Calu3 (cell line): Measurements from ENCODE around the gene MEMO1. TPM values are rescaled to one million over a fixed set of nuclear protein-coding genes. Genes with fewer than 3 reads are reported as not detected.

Source experiments
- BruUV-seq: library from RNA; stranded (reverse); fragments of 400-500 nt; replicated peaks from 2 replicates; lab custom pipeline; 2021; lab: Mats Ljungman, UMichigan
- CTCF ChIA-PET: fragments of 300-600 bp; sonication (Branson Sonifier 250); formaldehyde crosslinking; loops from one replicate; lab custom pipeline; 2022; ENCODE audit warnings: antibody characterized with exemption; lab: Charles Lee
- DNase-seq: peaks from one replicate; pipeline ENCODE4 v3.0.0; 2022
- H3K27ac Mint-ChIP-seq: one replicate; pipeline ENCODE4 v1.8.0; 2022; ENCODE audit warnings: mixed read lengths; ENCODE audit not compliant: unreplicated experiment
- H3K27me3 Mint-ChIP-seq: one replicate; pipeline ENCODE4 v1.8.0; 2022; ENCODE audit warnings: mixed read lengths; ENCODE audit not compliant: unreplicated experiment
- H3K36me3 Mint-ChIP-seq: one replicate; pipeline ENCODE4 v1.8.0; 2022; ENCODE audit warnings: mild to moderate bottlenecking, moderate library complexity, mixed read lengths; ENCODE audit not compliant: insufficient read depth, unreplicated experiment
- H3K4me1 Mint-ChIP-seq: one replicate; pipeline ENCODE4 v1.8.0; 2022; ENCODE audit warnings: mild to moderate bottlenecking, low read depth, mixed read lengths; ENCODE audit not compliant: unreplicated experiment
- H3K4me3 Mint-ChIP-seq: one replicate; pipeline ENCODE4 v1.8.0; 2022; ENCODE audit warnings: mild to moderate bottlenecking, low read depth, moderate library complexity, mixed read lengths; ENCODE audit not compliant: unreplicated experiment
- H3K9me3 Mint-ChIP-seq: one replicate; pipeline ENCODE4 v1.8.0; 2022; ENCODE audit warnings: low read depth, mixed read lengths; ENCODE audit not compliant: unreplicated experiment
- intact Hi-C: fragments of 100-400 bp; cut with micrococcal nuclease; formaldehyde crosslinking; loops from one replicate; pipeline ENCODE4 v1.10.0; 2022; ENCODE audit not compliant: unreplicated experiment
- total RNA-seq: library from RNA; stranded (reverse); gene quantifications from 2 replicates; pipeline ENCODE4 v1.2.3, GENCODE V29; 2022
- TF ChIP-seq, protein P1 (sequence below): fragments of 200-600 bp; IDR thresholded peaks from one replicate; pipeline ENCODE4 v1.8.0; 2022; ENCODE audit warnings: antibody characterized with exemption; ENCODE audit not compliant: unreplicated experiment

The MEMO1 gene
- total RNA-seq, 1 experiment from 2014 or later: 53.9 TPM

DNA sequence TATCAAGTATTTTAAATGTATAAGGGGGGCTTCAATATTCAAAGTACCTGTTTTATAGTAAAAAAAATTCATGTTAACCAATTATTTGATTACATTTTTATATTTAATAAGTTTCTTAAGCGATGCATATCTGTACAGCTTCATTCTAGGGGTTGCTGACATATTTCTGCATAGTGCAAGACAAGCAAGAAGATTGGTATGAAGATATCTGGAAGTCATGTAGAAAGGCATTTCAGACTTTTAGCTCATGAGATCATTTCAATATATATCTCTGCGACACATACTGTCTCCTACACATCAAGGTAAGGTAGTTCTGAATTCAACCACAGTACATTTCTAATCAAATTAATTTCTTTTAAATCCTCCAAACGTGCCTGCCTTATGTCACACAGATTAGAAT is 73.1 kb downstream of the MEMO1 start:
- Mint-ChIP-seq H3K4me1 (no peaks in the 10 kb centered on the region), H3K27ac (no peak overlapping the region), H3K9me3 (no peaks in the 10 kb centered on the region), H3K36me3 (no peaks in the 10 kb centered on the region), H3K27me3 (no peaks in the 10 kb centered on the region), H3K4me3 (no peak overlapping the region)
- intact Hi-C loops: no loop called here
- TF ChIP-seq, protein P1, sequence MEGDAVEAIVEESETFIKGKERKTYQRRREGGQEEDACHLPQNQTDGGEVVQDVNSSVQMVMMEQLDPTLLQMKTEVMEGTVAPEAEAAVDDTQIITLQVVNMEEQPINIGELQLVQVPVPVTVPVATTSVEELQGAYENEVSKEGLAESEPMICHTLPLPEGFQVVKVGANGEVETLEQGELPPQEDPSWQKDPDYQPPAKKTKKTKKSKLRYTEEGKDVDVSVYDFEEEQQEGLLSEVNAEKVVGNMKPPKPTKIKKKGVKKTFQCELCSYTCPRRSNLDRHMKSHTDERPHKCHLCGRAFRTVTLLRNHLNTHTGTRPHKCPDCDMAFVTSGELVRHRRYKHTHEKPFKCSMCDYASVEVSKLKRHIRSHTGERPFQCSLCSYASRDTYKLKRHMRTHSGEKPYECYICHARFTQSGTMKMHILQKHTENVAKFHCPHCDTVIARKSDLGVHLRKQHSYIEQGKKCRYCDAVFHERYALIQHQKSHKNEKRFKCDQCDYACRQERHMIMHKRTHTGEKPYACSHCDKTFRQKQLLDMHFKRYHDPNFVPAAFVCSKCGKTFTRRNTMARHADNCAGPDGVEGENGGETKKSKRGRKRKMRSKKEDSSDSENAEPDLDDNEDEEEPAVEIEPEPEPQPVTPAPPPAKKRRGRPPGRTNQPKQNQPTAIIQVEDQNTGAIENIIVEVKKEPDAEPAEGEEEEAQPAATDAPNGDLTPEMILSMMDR: no peak
- BruUV-seq: no TSS peak
- DNase-seq: no peak
- CTCF ChIA-PET: interaction anchor here (0.5 kb wide), 1 partner anchor 53 kb away, joined by 3 read pairs; no protein-coding TSS in a partner anchor

DNA sequence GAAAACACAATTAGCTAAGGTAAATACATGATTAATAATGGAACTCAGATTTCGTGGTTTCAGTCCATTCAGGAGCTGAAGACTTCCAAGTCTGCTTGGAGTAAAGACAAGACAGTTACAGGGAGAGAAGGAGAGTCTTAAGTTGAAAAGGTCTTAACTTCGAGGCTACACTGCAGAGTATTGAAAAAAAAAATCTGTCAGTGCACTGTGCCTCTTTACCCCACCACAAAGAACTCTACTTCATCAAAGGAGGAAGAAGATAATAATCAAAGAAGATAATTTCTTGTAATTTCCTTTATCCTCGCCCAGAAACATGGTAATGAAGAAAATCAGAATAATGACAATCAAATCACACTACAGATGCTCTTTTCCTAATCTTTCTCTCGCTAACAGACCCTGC is 75.4 kb downstream of the MEMO1 start:
- intact Hi-C loops: no loop called here
- DNase-seq: no peak
- BruUV-seq: no TSS peak
- no peaks in the 10 kb centered on the region for H3K27me3 Mint-ChIP-seq
- H3K27ac Mint-ChIP-seq: no peak overlapping the region
- CTCF ChIA-PET: no interaction called here
- no peaks in the 10 kb centered on the region for H3K9me3 Mint-ChIP-seq
- no peaks in the 10 kb centered on the region for H3K36me3 Mint-ChIP-seq
- no peaks in the 10 kb centered on the region for H3K4me1 Mint-ChIP-seq
- no peak overlapping the region for H3K4me3 Mint-ChIP-seq
- TF ChIP-seq, protein P1: no peak

DNA sequence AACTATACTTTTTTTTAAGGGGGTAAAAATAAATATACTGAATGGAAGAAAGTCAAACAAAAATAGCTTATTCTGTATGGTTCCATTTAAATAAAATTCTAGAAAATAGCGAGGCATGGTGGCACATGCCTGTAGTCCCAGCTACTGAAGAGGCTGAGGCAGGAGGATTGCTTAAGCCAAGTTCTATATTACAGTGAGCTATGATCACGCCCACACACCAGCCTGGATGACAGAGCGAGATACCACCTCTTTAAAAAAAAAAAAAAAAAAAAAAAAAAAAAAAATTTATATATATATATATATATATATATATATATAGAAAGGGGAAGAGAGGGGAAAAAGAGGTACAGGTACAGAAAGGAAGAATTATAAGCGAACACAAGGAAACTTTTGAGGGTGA is 77.7 kb downstream of the MEMO1 start:
- Mint-ChIP-seq H3K36me3 (no peaks in the 10 kb centered on the region), H3K27ac (no peak overlapping the region), H3K4me3 (no peak overlapping the region), H3K4me1 (no peaks in the 10 kb centered on the region), H3K27me3 (no peaks in the 10 kb centered on the region), H3K9me3 (no peaks in the 10 kb centered on the region)
- TF ChIP-seq, protein P1: no peak
- no peak for DNase-seq
- no TSS peak for BruUV-seq
- intact Hi-C loops: no loop called here
- CTCF ChIA-PET: no interaction called here

DNA sequence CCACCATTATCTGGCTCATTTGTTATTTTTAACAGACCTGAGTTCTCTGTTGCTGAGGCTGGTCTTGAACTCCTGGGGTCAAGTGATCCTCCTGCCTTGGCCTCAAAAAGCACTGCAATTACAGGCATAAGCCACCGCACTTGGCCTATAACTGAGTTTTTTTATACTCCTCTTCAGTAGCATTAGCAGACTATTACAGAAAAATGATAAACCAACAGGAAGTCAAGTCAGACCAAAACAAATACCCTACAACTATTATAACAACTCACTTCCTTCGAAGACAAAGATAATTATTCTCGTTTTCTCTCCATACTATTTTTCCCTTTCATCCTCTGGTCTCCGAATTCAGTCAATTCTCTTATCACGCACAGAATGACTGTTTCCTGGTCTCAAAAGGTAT is 78.2 kb downstream of the MEMO1 start:
- BruUV-seq: no TSS peak
- TF ChIP-seq, protein P1: no peak
- Mint-ChIP-seq H3K4me3 (no peak overlapping the region), H3K27me3 (no peaks in the 10 kb centered on the region), H3K36me3 (no peaks in the 10 kb centered on the region), H3K4me1 (no peaks in the 10 kb centered on the region), H3K9me3 (no peaks in the 10 kb centered on the region), H3K27ac (no peak overlapping the region)
- DNase-seq: no peak
- CTCF ChIA-PET: interaction anchor here (0.7 kb wide), 1 partner anchor 257 kb away, joined by 4 read pairs; no protein-coding TSS in a partner anchor
- intact Hi-C loops: no loop called here
